HG02840 (cell line): ENCODE measurements around the gene MAPKAP1.
A peak's percentile ranks its signal among the peaks of the same experiment; 100 is the strongest.

Experiments
- ATAC-seq: cut with Tn5 transposase; IDR thresholded peaks from one replicate; pipeline ENCODE4 v1.9.1; 2021; ENCODE audit warnings: mild to moderate bottlenecking, moderate library complexity, moderate number of reproducible peaks; ENCODE audit not compliant: unreplicated experiment, low FRiP score

The MAPKAP1 gene

GRCh38 chr9:125646621-125647100 is 60.3 kb downstream of the MAPKAP1 start:
- ATAC-seq, result no peak

GRCh38 chr9:125646217-125646616 is 60.8 kb downstream of the MAPKAP1 start:
- no peak for ATAC-seq

GRCh38 chr9:125644819-125645507 is 62.0 kb downstream of the MAPKAP1 start:
- ATAC-seq, result no peak

GRCh38 chr9:125642311-125642710 is 64.7 kb downstream of the MAPKAP1 start:
- no peak for ATAC-seq

- no peak for ATAC-seq
These were observed 68.0 kb downstream of the MAPKAP1 start for GRCh38 chr9:125639057-125639456.

GRCh38 chr9:125638239-125639045 is 68.6 kb downstream of the MAPKAP1 start:
- no peak for ATAC-seq

GRCh38 chr9:125637241-125637640 is 69.8 kb downstream of the MAPKAP1 start:
- ATAC-seq, result no peak

- ATAC-seq, result no peak
These were observed 71.1 kb downstream of the MAPKAP1 start for GRCh38 chr9:125635888-125636287.

GRCh38 chr9:125634040-125634717 is 72.8 kb downstream of the MAPKAP1 start:
- no peak for ATAC-seq

- ATAC-seq, result no peak
These were observed 73.8 kb downstream of the MAPKAP1 start for GRCh38 chr9:125633116-125633745.

GRCh38 chr9:125632321-125633115 is 74.5 kb downstream of the MAPKAP1 start:
- ATAC-seq, result peak; percentile 50

- ATAC-seq, result no peak
These were observed 75.5 kb downstream of the MAPKAP1 start for GRCh38 chr9:125631391-125632085.

GRCh38 chr9:125630436-125630835 is 76.6 kb downstream of the MAPKAP1 start:
- ATAC-seq, result no peak

- no peak for ATAC-seq
These were observed 77.6 kb downstream of the MAPKAP1 start for GRCh38 chr9:125629446-125629845.

GRCh38 chr9:125626187-125626586 is 80.8 kb downstream of the MAPKAP1 start:
- no peak for ATAC-seq

- no peak for ATAC-seq
These were observed 85.8 kb downstream of the MAPKAP1 start for GRCh38 chr9:125621170-125621569.

GRCh38 chr9:125620216-125620615 is 86.8 kb downstream of the MAPKAP1 start:
- no peak for ATAC-seq

GRCh38 chr9:125617087-125617486 is 89.9 kb downstream of the MAPKAP1 start:
- no peak for ATAC-seq

GRCh38 chr9:125613141-125613540 is 93.9 kb downstream of the MAPKAP1 start:
- no peak for ATAC-seq
